Endothelial cell of umbilical vein (primary cell): ENCODE measurements around the gene ESRRB. TPM values are rescaled to one million over a fixed set of nuclear protein-coding genes. Genes with fewer than 3 reads are reported as not detected.

Source experiments
- BruUV-seq: library from RNA; stranded (reverse); fragments of 400-500 nt; replicated peaks from 2 replicates; lab custom pipeline; 2021; lab: Mats Ljungman, UMichigan
- CTCF ChIA-PET: fragments of 300-600, 350-600 bp; sonication (Branson Sonifier 250); formaldehyde crosslinking; loops from one replicate; lab custom pipeline; 2021; ENCODE audit warnings: antibody characterized with exemption, inconsistent platforms; lab: Charles Lee
- POLR2A ChIA-PET: fragments of 300-600, 350-600 bp; sonication (Branson Sonifier 250); formaldehyde crosslinking; loops from one replicate; lab custom pipeline; 2021; ENCODE audit warnings: antibody characterized with exemption, inconsistent platforms; lab: Charles Lee
- DNase-seq: peaks from one replicate; pipeline ENCODE4 v3.0.0-alpha.2; 2011; ENCODE audit warnings: low read depth, low spot score
- FAIRE-seq: peaks from 2 replicates; lab custom pipeline; 2011; peaks lifted over from hg19 to GRCh38; lab: Jason Lieb, UNC
- H2AFZ ChIP-seq: 2 replicates; pipeline ENCODE4 v1.6.0; 2012; ENCODE audit warnings: low read depth, low read length, control low read depth, inconsistent platforms
- H3K27ac ChIP-seq: 2 replicates; pipeline ENCODE4 v1.5.1; 2011; ENCODE audit warnings: low read depth, mild to moderate bottlenecking, control low read depth, low read length, moderate library complexity; ENCODE audit not compliant: insufficient read depth
- H3K27me3 ChIP-seq, 2 experiments: 2 replicates each; pipeline versions ENCODE4 v1.6.0 to v1.6.1; 2011; ENCODE audit warnings: low read length in 2 of 2, mixed read lengths in 1 of 2; ENCODE audit not compliant: control insufficient read depth in 2 of 2, insufficient read depth in 2 of 2
- H3K36me3 ChIP-seq, 2 experiments: 2 replicates in 1 of 2; 3 replicates in 1 of 2; pipeline ENCODE4 v1.5.1; 2011; ENCODE audit warnings: low read length in 2 of 2, mild to moderate bottlenecking in 1 of 2, moderate library complexity in 1 of 2; ENCODE audit not compliant: control insufficient read depth in 2 of 2, insufficient read depth in 2 of 2; ENCODE audit errors: extremely low read depth in 1 of 2
- H3K4me1 ChIP-seq: 3 replicates; pipeline ENCODE4 v1.5.1; 2011; ENCODE audit warnings: mild to moderate bottlenecking, low read length; ENCODE audit not compliant: control insufficient read depth, insufficient read depth; ENCODE audit errors: extremely low read depth
- H3K4me2 ChIP-seq: 2 replicates; pipeline ENCODE4 v1.6.1; 2011; ENCODE audit warnings: low read length, control low read depth, mixed read lengths; ENCODE audit not compliant: insufficient read depth
- H3K4me3 ChIP-seq, 3 experiments: fragments of 200-600 bp in 1 of 3; sonication (generic), shearing (Covaris generic) in 1 of 3; replicated peaks in 1 of 3; 2 replicates each; pipeline ENCODE4 v1.5.1; 2011 to 2016; ENCODE audit warnings: control low read depth in 3 of 3, low read length in 3 of 3, mild to moderate bottlenecking in 2 of 3, inconsistent platforms in 1 of 3, low read depth in 1 of 3, moderate library complexity in 1 of 3; ENCODE audit not compliant: insufficient read depth in 1 of 3
- H3K79me2 ChIP-seq: 2 replicates; pipeline ENCODE4 v1.6.0; 2012; ENCODE audit warnings: low read length, inconsistent platforms; ENCODE audit not compliant: control insufficient read depth, insufficient read depth
- H3K9ac ChIP-seq: replicated peaks from 2 replicates; pipeline ENCODE3; 2011; ENCODE audit warnings: low read length, control low read depth; ENCODE audit not compliant: insufficient read depth; ENCODE audit errors: extremely low read depth
- H3K9me1 ChIP-seq: replicated peaks from 3 replicates; pipeline ENCODE4 v1.6.0; 2011; ENCODE audit warnings: mild to moderate bottlenecking, low read length; ENCODE audit not compliant: control insufficient read depth, insufficient read depth; ENCODE audit errors: extremely low read depth
- H3K9me3 ChIP-seq: replicated peaks from 2 replicates; pipeline ENCODE4 v1.5.1; 2012; ENCODE audit warnings: low read length, inconsistent platforms; ENCODE audit not compliant: control insufficient read depth, insufficient read depth
- H4K20me1 ChIP-seq: replicated peaks from 2 replicates; pipeline ENCODE3; 2011; ENCODE audit warnings: mild to moderate bottlenecking, low read length; ENCODE audit not compliant: control insufficient read depth, insufficient read depth; ENCODE audit errors: extremely low read depth
- CTCF ChIP-seq, 2 donors: IDR thresholded peaks; 1 replicate in 1 of 2; 2 replicates in 1 of 2; pipeline ENCODE4 v1.5.1; 2011; ENCODE audit warnings: low read length in 2 of 2, mild to moderate bottlenecking in 2 of 2, moderate library complexity in 2 of 2, control low read depth in 1 of 2, inconsistent platforms in 1 of 2, low read depth in 1 of 2; ENCODE audit not compliant: insufficient read depth in 1 of 2; ENCODE audit errors: extremely low read depth in 1 of 2
- EZH2 ChIP-seq: IDR thresholded peaks from 2 replicates; pipeline ENCODE4 v1.6.1; 2012; ENCODE audit warnings: borderline replicate concordance, low read depth, mild to moderate bottlenecking, moderate library complexity, low read length, inconsistent platforms; ENCODE audit not compliant: severe bottlenecking
- FOS ChIP-seq: IDR thresholded peaks from 2 replicates; pipeline ENCODE4 v1.6.1; 2011; ENCODE audit warnings: mild to moderate bottlenecking, low read length, moderate library complexity, borderline replicate concordance; ENCODE audit not compliant: insufficient read depth
- GATA2 ChIP-seq: IDR thresholded peaks from 2 replicates; pipeline ENCODE4 v1.7.0; 2011; ENCODE audit warnings: low read depth, mild to moderate bottlenecking, moderate library complexity, mixed read lengths, low read length; ENCODE audit not compliant: insufficient read length, insufficient read depth
- JUN ChIP-seq: IDR thresholded peaks from 2 replicates; pipeline ENCODE4 v1.6.1; 2011; ENCODE audit warnings: borderline replicate concordance, low read depth; ENCODE audit not compliant: insufficient read length, insufficient read depth
- MAX ChIP-seq: IDR thresholded peaks from 2 replicates; pipeline ENCODE4 v1.6.1; 2011; ENCODE audit not compliant: insufficient read depth, insufficient read length
- MYC ChIP-seq: IDR thresholded peaks from one replicate; pipeline ENCODE4 v1.6.1; 2011; ENCODE audit warnings: mild to moderate bottlenecking, low read depth, low read length
- POLR2A ChIP-seq: IDR thresholded peaks from 2 replicates; pipeline ENCODE4 v1.6.1; 2012; ENCODE audit warnings: low read depth, mild to moderate bottlenecking, control low read depth, low read length
- POLR2AphosphoS5 ChIP-seq: IDR thresholded peaks from 2 replicates; pipeline ENCODE4 v1.6.1; 2012; ENCODE audit warnings: low read depth, mild to moderate bottlenecking, control low read depth, low read length, moderate library complexity; ENCODE audit not compliant: insufficient read depth
- dilution Hi-C: fragments of 300-500 bp; cut with MboI; formaldehyde crosslinking; loops from one replicate; pipeline ENCODE4 v1.15.0; 2019; ENCODE audit warnings: low sequenced_read_pairs; ENCODE audit not compliant: extremely low pct_ligation_motif_present
- intact Hi-C: fragments of 100-400 bp; cut with micrococcal nuclease; formaldehyde crosslinking; loops from one replicate; pipeline ENCODE4 v1.10.0; 2022
- polyA plus RNA-seq, 4 experiments: library from polyadenylated mRNA; depleted of rRNA in 3 of 4; stranded (reverse) in 3 of 4; unstranded in 1 of 4; fragments of >200 nt; gene quantifications; 2 replicates each; pipeline versions ENCODE4 v1.2.1 to v1.2.3, GENCODE V29; 2011 to 2012; ENCODE audit warnings: missing spikeins in 1 of 4
- total RNA-seq: library from RNA; stranded (reverse); gene quantifications from 2 replicates; pipeline ENCODE4 v1.2.3, GENCODE V29; 2021

ESRRB gene
- total and polyA plus RNA-seq, 2 donors (not counting 3 experiments of a cell fraction or from before 2014, with no cell fraction given), result not detected

- POLR2A ChIA-PET, result no interaction called here
- intact Hi-C loops (no loop called here), dilution Hi-C loops (no loop called here)
- no peaks in the 10 kb centered on the region for H3K9me1 ChIP-seq
- TF ChIP-seq GATA2 (no peak), POLR2A (no peak), EZH2 (no peak), JUN (no peak), POLR2AphosphoS5 (no peak), CTCF (IDR thresholded peaks at IDR 0.05; ENCODE audit: extremely low read depth in 1 of 2, insufficient read depth in 1 of 2, low read depth in 1 of 2, low read length in 2 of 2) (no peak), MAX (no peak), MYC (no peak), FOS (no peak)
- H3K9me3 ChIP-seq, result no peaks in the 10 kb centered on the region
- no peaks in the 10 kb centered on the region for H4K20me1 ChIP-seq
- H3K4me3 ChIP-seq, result no peak overlapping the region
- H3K36me3 ChIP-seq, result no peaks in the 10 kb centered on the region
- no TSS peak for BruUV-seq
- H3K9ac ChIP-seq, result no peak overlapping the region
- no peaks in the 10 kb centered on the region for H3K79me2 ChIP-seq
- H3K4me1 ChIP-seq, result no peaks in the 10 kb centered on the region
- no peak overlapping the region for H3K4me2 ChIP-seq
- H2AFZ ChIP-seq, result no peak overlapping the region
- no peak for FAIRE-seq
- no peak overlapping the region for H3K27ac ChIP-seq
- peaks cover 0 to 8% of the 10 kb centered on the region in 2 experiments for H3K27me3 ChIP-seq
- CTCF ChIA-PET, result interaction anchor here (0.7 kb wide), 1 partner anchor 49 kb away, joined by 3 read pairs; no protein-coding TSS in a partner anchor
- DNase-seq, result no peak
Observed at GRCh38 chr14:76405627-76406026, 29.7 kb downstream of the ESRRB start.
